HG03066 (cell line): ENCODE results near the gene FAM185A.
"Not testable (repeated sequence)": the region's sequence is repeated elsewhere in the genome, so short reads cannot be mapped to it uniquely, and the experiment has no call there.

Experiments used
- ATAC-seq: cut with Tn5 transposase; IDR thresholded peaks from one replicate; pipeline ENCODE4 v1.9.1; 2021; ENCODE audit warnings: low read depth; ENCODE audit not compliant: unreplicated experiment

Gene FAM185A

GRCh38 chr7:102776217-102776616 lies 27.4 kb downstream of the FAM185A start:
- not testable (repeated sequence) for ATAC-seq

DNA sequence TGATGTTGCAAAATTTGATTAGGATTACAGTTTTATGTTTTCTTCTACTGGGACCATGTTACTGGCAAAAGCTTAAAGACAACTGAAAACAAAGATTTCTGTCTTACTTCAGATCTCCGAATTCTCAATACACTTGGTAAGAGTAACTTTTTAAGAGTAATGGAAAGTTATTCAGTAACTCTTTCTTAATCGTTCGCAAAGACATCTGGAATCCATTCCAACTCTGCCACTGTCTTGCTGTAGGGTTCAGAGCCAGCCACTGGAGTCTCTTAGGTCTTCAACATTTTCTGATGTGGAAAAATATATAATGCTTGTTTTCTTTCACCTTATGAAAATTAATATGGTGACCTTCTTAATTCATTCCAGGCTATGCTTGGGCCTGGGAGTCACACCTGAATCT lies 29.9 kb downstream of the FAM185A start:
- ATAC-seq: not testable (repeated sequence)

DNA sequence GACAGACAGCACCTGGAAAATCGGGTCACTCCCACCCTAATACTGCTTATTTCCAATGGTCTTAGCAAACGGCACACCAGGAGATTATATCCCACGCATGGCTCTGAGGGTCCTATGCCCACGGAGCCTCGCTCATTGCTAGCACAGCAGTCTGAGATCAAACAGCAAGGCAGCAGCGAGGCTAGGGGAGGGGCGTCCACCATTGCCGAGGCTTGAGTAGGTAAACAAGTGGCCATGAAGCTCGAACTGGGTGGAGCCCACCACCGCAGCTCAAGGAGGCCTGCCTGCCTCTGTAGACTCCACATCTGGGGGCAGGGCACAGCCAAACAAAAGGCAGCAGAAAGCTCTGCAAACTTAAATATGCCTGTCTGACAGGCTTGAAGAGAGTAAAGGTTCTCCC lies 32.1 kb downstream of the FAM185A start:
- ATAC-seq: not testable (repeated sequence)

GRCh38 chr7:102788770-102789169 lies 40.0 kb downstream of the FAM185A start:
- not testable (repeated sequence) for ATAC-seq

- not testable (repeated sequence) for ATAC-seq
Observed at GRCh38 chr7:102790364-102791100, 41.7 kb downstream of the FAM185A start.

DNA sequence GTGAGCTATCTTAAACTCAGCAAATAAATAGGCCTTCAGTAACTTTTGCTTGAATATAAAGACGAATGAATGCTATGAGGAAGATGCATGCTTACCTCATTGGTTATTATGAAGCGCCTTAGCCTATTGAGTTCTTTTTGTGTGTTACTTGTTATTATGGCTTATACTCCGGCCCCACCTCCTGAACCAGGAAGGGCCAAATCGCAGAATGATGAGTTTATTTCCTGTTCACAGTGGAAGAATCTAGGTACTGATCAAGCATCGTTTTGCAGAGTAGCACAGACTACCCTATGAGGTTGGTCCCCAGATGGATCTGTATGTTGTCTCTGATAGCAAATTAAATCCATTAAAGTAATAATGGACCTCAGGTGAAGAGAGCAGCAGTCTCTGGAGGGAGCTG lies 42.6 kb downstream of the FAM185A start:
- not testable (repeated sequence) for ATAC-seq

- not testable (repeated sequence) for ATAC-seq
Observed at GRCh38 chr7:102791831-102792230, 43.0 kb downstream of the FAM185A start.

DNA sequence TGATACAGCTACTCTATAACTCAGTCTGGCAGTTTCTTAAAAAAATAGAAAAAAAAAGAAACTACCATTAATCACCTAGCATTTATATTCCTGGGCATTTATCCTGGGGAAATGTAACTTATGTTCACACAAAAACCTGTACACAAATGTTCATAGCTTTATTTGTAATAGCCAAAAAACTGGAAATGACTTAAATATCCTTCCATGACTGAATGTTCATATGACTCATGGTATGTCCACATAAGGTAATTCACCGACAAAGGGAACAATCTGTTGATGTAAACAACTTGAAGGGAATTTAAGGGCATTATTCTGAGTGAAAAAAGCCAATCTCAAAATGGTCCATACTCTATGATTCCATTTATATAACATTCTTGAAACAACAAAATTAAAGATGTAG lies 45.8 kb downstream of the FAM185A start:
- ATAC-seq: not testable (repeated sequence)

DNA sequence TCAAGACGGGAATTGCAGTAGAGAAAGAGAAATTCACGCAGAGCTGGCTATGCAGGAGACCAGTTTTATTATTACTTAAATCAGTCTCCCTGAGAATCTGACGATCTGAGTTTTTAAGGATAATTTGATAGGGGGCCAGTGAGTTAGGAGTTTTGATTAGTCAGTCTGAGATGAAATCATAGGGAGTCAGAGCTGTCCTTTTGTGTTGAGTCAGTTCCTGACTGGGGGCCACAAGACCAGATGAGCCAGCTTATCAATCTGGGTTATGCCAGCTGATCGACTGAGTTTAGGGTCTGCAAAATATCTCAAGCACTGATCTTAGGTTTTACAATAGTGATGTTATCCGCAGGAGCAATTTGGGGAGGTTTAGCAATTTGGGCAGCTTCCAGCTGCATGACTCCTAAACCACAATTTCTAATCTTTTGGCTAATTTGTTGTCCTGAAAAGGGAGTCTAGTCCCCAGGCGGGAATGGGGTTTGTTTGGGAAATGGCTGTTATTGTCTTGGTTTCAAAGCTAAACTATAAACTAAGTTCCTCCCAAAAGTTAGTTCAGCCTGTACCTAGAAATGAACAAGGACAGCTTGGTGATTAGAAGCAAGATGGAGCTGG lies 47.3 kb downstream of the FAM185A start:
- not testable (repeated sequence) for ATAC-seq

- no peak for ATAC-seq
Observed at GRCh38 chr7:102806613-102807012, 57.8 kb downstream of the FAM185A start.

GRCh38 chr7:102810916-102811315 lies 62.1 kb downstream of the FAM185A start:
- ATAC-seq: no peak

- no peak for ATAC-seq
Observed at GRCh38 chr7:102811942-102812678, 63.3 kb downstream of the FAM185A start.

DNA sequence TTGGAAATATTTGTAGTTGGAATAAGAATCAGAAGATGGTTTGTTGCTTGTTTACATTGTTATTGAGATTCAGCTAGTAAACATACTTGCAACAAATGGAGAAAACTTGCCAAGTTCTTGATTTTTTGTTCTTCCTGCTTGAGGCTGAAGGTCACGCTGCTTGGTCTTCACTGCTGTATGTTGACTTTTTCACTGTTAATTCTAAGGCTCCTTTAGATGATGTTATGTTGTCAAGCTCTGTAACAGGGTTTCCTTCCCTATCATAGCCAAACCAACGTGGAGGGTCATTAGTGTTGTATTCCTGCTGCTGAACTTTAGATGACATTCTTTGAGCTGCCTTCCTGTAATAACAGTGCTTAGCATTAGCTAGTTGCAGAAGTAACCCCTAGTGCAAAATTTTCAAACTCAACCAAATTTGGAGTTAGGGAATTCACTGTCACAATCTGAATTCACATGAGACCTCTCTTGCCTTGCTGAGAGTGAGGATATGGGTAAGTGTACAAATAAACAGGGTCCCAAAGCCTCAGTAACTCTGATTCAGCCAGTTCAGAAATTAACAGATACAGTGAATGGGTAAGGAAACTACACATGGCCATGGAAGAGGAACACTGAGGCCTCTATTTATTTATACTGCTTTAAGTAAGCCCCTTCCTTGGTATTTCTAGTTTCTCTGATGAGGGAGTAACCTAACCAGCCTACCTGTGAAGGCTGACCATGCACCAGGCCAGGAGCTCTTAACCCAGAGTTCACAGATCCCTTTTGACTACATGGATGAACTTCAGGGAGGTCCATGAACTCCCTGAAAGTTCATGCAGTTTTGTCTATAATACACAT lies 64.6 kb downstream of the FAM185A start:
- ATAC-seq: no peak

DNA sequence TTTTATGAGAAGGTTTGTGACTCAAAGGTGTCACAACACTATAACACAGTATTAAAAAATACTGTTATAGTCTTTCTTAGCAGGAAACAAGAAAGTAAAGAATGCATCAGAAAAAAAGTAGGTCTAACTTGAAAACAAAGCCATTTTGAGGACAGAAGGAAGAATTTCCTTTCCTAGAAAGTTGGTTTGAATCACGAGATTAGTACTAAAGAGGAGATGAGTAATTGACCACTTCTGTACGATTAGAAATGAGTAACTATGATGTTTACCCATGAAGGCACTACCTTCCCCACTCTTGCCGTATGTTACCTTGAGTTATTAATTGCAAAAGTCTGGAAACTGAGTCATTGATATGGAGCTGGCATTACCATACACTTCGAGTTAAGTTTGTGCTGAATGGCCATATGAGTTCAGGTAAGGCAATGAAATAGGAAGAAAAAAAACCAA lies 65.2 kb downstream of the FAM185A start:
- ATAC-seq: no peak

- ATAC-seq: no peak
Observed at GRCh38 chr7:102817616-102818573, 69.1 kb downstream of the FAM185A start.

- no peak for ATAC-seq
Observed at GRCh38 chr7:102819151-102819550, 70.4 kb downstream of the FAM185A start.

GRCh38 chr7:102821994-102822747 lies 73.4 kb downstream of the FAM185A start:
- ATAC-seq: no peak

DNA sequence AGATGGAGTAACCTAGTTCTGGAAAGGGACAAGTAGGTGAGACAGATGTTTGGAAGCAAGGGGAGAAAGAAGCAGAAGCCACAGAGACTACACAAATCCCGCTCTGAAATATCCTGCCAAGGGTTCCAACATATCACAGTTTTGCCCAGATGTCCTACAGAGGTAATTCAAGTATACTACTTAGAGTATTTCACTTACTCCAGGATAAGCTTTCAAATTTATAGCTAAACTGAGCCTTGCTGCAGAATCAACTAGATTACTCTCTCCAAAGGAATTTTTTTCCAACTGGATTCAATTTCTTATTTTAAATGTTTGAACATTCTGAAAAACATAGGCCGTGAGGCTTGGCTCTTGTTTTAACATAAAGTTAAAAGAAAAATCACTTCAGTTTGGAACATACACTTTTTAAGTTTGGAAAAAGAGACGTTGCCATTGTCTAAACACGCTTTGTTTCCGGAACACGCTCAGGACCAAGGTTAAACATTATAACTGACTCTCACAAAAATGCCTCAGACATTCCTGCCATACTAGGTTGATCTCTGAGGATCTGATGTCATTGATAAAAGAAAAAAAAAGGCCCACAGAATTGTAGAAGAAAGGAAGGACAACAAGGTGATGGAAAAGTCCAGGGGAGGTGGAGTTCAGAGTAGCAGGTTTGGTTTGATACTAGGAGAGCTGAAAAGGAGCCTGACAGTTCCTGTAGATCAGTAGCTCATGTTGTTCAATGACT lies 74.8 kb downstream of the FAM185A start:
- ATAC-seq: no peak
